Fibroblast of villous mesenchyme (primary cell): ENCODE data around the gene SNORC. TPM values are rescaled to one million over a fixed set of nuclear protein-coding genes. Genes with fewer than 3 reads are reported as not detected.

Experiments
- DNase-seq: peaks from one replicate; pipeline ENCODE4 v3.0.0-alpha.2; 2010; ENCODE audit warnings: low read depth
- H3K4me3 ChIP-seq: 2 replicates; pipeline ENCODE4 v1.5.1; 2011; ENCODE audit warnings: low read depth, mild to moderate bottlenecking, low read length
- CTCF ChIP-seq: IDR thresholded peaks from 2 replicates; pipeline ENCODE4 v1.5.1; 2012; ENCODE audit warnings: low read depth, mild to moderate bottlenecking, low read length; ENCODE audit not compliant: insufficient read depth
- total RNA-seq: library from RNA; depleted of rRNA; stranded (reverse); fragments of >200 nt; gene quantifications from 2 replicates; pipeline ENCODE4 v1.2.3, GENCODE V29; 2012

SNORC gene
- total RNA-seq, 1 donor, result 0.86 TPM

GRCh38 chr2:232887171-232887850, 17.2 kb downstream of the SNORC start:
- peak; percentile 13 for DNase-seq
- peak; percentile 45 for TF ChIP-seq CTCF
- H3K4me3 ChIP-seq, result no peak overlapping the region

GRCh38 chr2:232888099-232888836, 18.2 kb downstream of the SNORC start:
- no peak for DNase-seq
- no peak for TF ChIP-seq CTCF
- no peak overlapping the region for H3K4me3 ChIP-seq

DNA sequence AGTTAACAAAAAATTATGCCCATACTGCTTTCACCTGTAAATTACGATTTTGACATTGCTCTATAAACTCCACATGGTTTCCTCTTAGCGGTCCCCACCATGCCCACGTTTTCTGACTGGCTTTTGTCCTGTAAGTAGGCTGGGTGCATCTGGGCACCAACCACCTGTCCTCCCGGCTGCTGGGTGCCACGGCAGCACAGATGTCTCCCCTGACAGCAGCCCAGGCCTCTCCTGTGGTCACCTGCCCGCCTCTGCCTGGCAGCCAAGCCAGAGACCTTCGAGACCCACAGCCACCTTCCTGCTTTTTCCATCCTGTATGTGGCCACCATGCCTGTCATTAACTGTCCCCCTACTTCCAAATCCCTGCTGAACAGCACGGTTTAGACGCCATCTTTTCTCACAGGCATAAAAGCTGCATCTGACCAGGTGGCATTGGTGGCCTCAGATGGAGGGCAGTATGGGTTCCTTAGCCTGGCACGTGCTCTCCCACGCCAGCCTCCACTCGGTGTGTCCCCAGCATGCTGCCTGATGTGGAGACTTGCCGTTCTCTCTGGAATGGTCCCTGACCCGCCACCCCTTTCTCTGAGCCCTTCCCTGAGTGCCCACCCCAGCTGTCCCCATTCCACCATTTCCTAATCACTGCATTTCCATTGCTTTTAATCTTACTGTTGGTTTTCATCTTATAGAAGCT, 18.9 kb downstream of the SNORC start:
- TF ChIP-seq CTCF, result no peak
- no peak overlapping the region for H3K4me3 ChIP-seq
- DNase-seq, result no peak

DNA sequence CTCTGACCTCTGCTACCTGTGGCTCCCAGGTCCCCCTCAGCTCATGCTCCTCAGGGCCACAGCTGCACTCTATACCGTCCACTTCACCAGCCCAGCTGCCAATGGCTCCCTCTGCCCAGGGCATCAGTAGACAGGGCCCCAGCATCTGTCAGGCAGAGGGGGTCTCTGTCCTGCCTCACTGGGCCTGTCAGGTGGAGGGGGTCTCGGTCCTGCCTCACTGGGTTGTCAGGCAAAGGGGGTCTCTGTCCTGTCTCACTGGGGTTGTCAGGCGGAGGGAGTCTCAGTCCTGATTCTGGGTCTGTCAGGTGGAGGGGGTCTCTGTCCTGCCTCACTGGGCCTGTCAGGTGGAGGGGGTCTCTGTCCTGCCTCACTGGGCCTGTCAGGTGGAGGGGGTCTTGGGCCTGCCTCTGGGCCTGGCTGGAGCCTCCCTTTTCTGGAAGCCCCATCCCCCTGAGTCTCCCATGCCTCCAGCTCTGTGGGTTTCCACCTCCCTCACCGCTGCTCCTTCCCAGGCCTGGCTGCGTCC, 19.9 kb downstream of the SNORC start:
- no peak for DNase-seq
- TF ChIP-seq CTCF, result no peak
- no peak overlapping the region for H3K4me3 ChIP-seq

GRCh38 chr2:232890536-232890895, 20.5 kb downstream of the SNORC start:
- no peak overlapping the region for H3K4me3 ChIP-seq
- no peak for TF ChIP-seq CTCF
- no peak for DNase-seq

DNA sequence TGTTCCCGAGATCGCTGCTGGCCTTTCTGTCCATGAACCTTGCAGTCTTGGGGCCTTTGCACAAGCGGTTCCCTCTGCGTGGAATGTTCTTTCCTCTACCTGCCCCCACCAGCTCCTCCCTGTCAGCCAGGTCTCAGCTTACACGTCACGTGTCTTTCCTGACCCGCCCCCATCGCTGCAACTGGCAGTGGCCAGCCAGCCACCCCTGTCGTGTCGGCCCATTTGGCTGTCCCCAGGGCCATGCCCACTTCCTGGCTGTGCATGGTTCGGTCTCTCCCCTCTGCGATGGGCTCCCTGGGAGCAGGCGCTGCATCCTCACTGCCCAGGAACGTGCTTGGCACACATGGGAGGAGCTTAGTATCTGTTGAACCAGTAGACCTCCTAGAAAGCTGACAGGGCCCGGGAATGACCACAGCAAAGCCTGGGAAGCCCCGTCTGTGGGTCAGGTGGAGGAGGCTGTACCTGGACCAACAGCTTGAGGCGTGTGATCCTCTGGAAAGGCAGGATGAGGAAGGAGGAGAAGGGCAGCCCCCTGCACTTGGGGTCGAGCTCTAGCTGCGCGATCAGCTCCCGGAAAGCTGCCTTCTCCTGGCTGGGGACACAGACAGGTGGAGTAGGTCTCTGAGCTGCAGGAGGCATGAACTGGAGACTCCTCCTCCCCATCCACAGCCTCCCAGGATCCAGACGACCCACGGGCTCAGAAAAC, 21.0 kb downstream of the SNORC start:
- H3K4me3 ChIP-seq, result no peak overlapping the region
- DNase-seq, result no peak

More for the DNA sequence above, 21.0 kb downstream of the SNORC start:
- no peak for TF ChIP-seq CTCF
